Transverse colon (tissue), 4 donors: Measurements from ENCODE around the gene ALDH4A1. TPM values are rescaled to one million over a fixed set of nuclear protein-coding genes. Genes with fewer than 3 reads are reported as not detected.

Source experiments
- DNase-seq: peaks from one replicate; pipeline ENCODE4 v3.0.0-alpha.2; 2019
- H3K27ac ChIP-seq, 4 donors: fragments of 200-600 bp; sonication (generic); 2 replicates each; pipeline ENCODE4 v1.5.1; 2016 to 2018; ENCODE audit warnings: inconsistent platforms in 4 of 4
- H3K27me3 ChIP-seq: fragments of 200-600 bp; sonication (generic); 2 replicates; pipeline ENCODE4 v1.5.1; 2017; ENCODE audit warnings: inconsistent platforms
- H3K36me3 ChIP-seq, 4 donors: fragments of 200-600 bp; sonication (generic); 2 replicates each; pipeline ENCODE4 v1.5.1; 2017 to 2019; ENCODE audit warnings: inconsistent platforms in 4 of 4
- H3K4me1 ChIP-seq, 4 donors: fragments of 200-600 bp; sonication (generic); 2 replicates each; pipeline ENCODE4 v1.5.1; 2017 to 2020; ENCODE audit warnings: inconsistent platforms in 4 of 4
- H3K4me3 ChIP-seq, 4 donors: fragments of 200-600 bp; sonication (generic); 1 replicate in 1 of 4; 2 replicates in 3 of 4; pipeline versions ENCODE4 v1.5.1 to v1.6.1; 2017 to 2019; ENCODE audit warnings: inconsistent platforms in 4 of 4
- H3K9me3 ChIP-seq, 2 donors: fragments of 200-600 bp; sonication (generic); 2 replicates each; pipeline ENCODE4 v1.5.1; 2017 to 2019; ENCODE audit warnings: inconsistent platforms in 2 of 2
- EP300 ChIP-seq: sonication (generic); formaldehyde crosslinking; IDR thresholded peaks from one replicate; pipeline ENCODE4 v1.6.1; 2017; ENCODE audit warnings: antibody characterized with exemption, low read depth
- POLR2A ChIP-seq: fragments of 450-650 bp; IDR thresholded peaks from one replicate; pipeline ENCODE4 v1.6.1; 2016; ENCODE audit warnings: antibody characterized with exemption, mild to moderate bottlenecking, moderate library complexity
- POLR2AphosphoS5 ChIP-seq, 3 donors: sonication (generic); formaldehyde crosslinking; IDR thresholded peaks; one replicate each; pipeline ENCODE4 v1.6.1; 2016; ENCODE audit warnings: antibody characterized with exemption in 3 of 3
- WGBS, 2 donors: methylation state at CpG; one replicate each; pipeline ENCODE4 v1.1.5; 2018; ENCODE audit warnings: low coverage in 1 of 2; 5-methylcytosine and 5-hydroxymethylcytosine counted together
- in situ Hi-C, 4 donors: fragments of 200-750 bp; cut with MboI; loops; one replicate each; pipeline versions ENCODE4 v1.15.0 to v1.15.1; 2017; ENCODE audit warnings: low sequenced_read_pairs in 3 of 4, low pct_ligation_motif_present in 1 of 4, low pct_unique_long_range_greater_than_20kb in 1 of 4
- intact Hi-C: fragments of 100-400 bp; cut with DNase I; formaldehyde crosslinking; loops from one replicate; pipeline ENCODE4 v1.15.1; 2023; ENCODE audit warnings: low total_unique reads
- total RNA-seq, 4 donors: library from RNA; depleted of rRNA; stranded (reverse); fragments of >200 nt; gene quantifications; one replicate each; pipeline ENCODE4 v1.1.0, GENCODE V29; 2016
- TF ChIP-seq, protein P1 (sequence below), 5 experiments: fragments of 200-600 bp in 3 of 5; fragments of 450-650 bp in 2 of 5; sonication (generic) in 3 of 5; IDR thresholded peaks; 1 replicate in 2 of 5; 2 replicates in 3 of 5; pipeline ENCODE4 v1.5.1; 2016 to 2017; ENCODE audit warnings: antibody characterized with exemption in 5 of 5, inconsistent platforms in 3 of 5, mild to moderate bottlenecking in 2 of 5, moderate library complexity in 1 of 5

The ALDH4A1 gene
- total RNA-seq, 4 donors from 2014 or later: 3.8 to 6.0 (median 4.8) TPM

DNA sequence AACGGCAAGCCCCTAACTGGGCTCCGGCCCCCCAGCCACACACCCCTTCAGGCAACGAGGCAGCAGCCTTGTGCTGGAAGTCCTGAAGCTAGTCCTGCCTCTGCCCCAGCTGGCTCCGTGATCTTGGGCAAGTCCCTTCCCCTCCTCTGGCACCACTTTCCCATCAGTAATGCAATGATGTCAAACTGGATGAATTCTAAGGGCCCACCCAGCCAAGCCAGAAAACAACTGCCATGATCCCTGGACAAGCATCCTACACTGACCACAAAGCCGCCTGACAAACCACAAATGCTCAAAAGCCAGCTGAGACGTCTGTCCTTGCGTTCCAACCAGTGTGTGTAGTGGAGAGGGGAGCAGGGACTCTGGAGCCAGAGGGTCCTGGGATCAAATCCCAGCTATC lies 27.3 kb upstream of the ALDH4A1 start:
- no peak for TF ChIP-seq EP300
- TF ChIP-seq POLR2AphosphoS5 (IDR thresholded peaks at IDR 0.05): no peak
- no peak for TF ChIP-seq POLR2A
- TF ChIP-seq, protein P1, sequence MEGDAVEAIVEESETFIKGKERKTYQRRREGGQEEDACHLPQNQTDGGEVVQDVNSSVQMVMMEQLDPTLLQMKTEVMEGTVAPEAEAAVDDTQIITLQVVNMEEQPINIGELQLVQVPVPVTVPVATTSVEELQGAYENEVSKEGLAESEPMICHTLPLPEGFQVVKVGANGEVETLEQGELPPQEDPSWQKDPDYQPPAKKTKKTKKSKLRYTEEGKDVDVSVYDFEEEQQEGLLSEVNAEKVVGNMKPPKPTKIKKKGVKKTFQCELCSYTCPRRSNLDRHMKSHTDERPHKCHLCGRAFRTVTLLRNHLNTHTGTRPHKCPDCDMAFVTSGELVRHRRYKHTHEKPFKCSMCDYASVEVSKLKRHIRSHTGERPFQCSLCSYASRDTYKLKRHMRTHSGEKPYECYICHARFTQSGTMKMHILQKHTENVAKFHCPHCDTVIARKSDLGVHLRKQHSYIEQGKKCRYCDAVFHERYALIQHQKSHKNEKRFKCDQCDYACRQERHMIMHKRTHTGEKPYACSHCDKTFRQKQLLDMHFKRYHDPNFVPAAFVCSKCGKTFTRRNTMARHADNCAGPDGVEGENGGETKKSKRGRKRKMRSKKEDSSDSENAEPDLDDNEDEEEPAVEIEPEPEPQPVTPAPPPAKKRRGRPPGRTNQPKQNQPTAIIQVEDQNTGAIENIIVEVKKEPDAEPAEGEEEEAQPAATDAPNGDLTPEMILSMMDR (IDR thresholded peaks at IDR 0.05): no peak
- Histone ChIP-seq H3K4me3 (no peak overlapping the region), H3K9me3 (no peaks in the 10 kb centered on the region), H3K27ac (no peak overlapping the region), H3K27me3 (no peaks in the 10 kb centered on the region), H3K36me3 (no peaks in the 10 kb centered on the region), H3K4me1 (peaks cover 15 to 37% (median 19%) of the 10 kb centered on the region in 4 donors)
- in situ Hi-C loops (no loop called here), intact Hi-C loops (no loop called here)
- WGBS, 2 donors: 92% methylated on average over 7 of the region's 7 CpGs; no CpG with 5 or more reads in 1 of the 2 donors
- no peak for DNase-seq

DNA sequence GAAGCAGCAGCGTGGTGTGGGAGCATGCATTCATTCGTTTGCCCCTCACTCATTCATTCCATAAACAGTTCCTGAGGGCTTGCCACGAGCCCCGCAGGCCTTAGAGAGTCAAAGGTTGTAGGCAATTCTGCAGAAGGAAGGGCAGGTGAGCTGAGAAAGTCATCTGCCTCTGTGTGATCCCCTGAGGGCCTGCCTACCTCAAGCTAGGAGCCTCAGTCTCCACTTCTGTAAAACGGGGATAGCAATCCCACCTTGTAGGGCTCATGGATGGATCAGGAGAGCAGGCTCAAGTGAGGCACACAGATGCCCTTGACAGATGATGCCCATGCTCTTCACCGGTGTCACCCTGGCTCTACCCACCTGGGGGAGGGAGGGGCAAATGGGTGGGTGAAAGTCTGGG lies 26.6 kb upstream of the ALDH4A1 start:
- H3K4me1 ChIP-seq: peaks cover 20 to 44% (median 25%) of the 10 kb centered on the region in 4 donors
- intact Hi-C loops (no loop called here), in situ Hi-C loops (no loop called here)
- H3K36me3 ChIP-seq: no peaks in the 10 kb centered on the region
- no peak for DNase-seq
- H3K9me3 ChIP-seq: no peaks in the 10 kb centered on the region
- no peak overlapping the region for H3K27ac ChIP-seq
- no peaks in the 10 kb centered on the region for H3K27me3 ChIP-seq
- 92% methylated on average over 4 of the region's 6 CpGs; no CpG with 5 or more reads in 1 of the 2 donors for WGBS, 2 donors
- no peak overlapping the region for H3K4me3 ChIP-seq
- TF ChIP-seq POLR2AphosphoS5 (IDR thresholded peaks at IDR 0.05): no peak
- no peak for TF ChIP-seq POLR2A
- TF ChIP-seq, protein P1 (IDR thresholded peaks at IDR 0.05): no peak
- no peak for TF ChIP-seq EP300

DNA sequence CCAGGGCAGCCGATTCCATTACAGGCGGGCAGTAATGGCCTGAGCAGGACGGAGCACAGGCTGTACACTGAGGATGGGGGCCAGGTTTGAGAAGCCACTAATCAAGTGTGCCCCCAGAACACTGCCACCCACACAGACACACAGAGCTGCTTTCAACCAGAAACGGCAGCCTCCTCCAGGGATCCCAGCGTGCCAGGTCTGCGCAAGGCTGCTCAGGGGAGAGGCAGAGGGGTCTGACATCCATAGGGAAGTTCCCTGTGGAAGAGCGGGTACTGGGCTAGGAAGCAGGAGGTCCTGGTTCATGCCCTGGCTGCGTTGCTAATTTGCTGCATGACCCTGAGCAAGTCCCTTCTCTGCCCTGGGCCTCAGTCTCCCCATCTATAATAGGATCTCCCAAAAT lies 26.1 kb upstream of the ALDH4A1 start:
- WGBS, 2 donors: 80 to 81% methylated on average over 1 to 8 of the region's 8 CpGs
- no peak for TF ChIP-seq POLR2A
- TF ChIP-seq EP300: no peak
- TF ChIP-seq POLR2AphosphoS5 (IDR thresholded peaks at IDR 0.05): no peak
- TF ChIP-seq, protein P1 (IDR thresholded peaks at IDR 0.05): no peak
- intact Hi-C loops (no loop called here), in situ Hi-C loops (no loop called here)
- DNase-seq: no peak
- Histone ChIP-seq H3K4me1 (peaks cover 25 to 50% (median 31%) of the 10 kb centered on the region in 4 donors), H3K27ac (peak overlapping the region in 1 of 4 donors; percentile 78), H3K9me3 (no peaks in the 10 kb centered on the region), H3K4me3 (no peak overlapping the region), H3K27me3 (no peaks in the 10 kb centered on the region), H3K36me3 (no peaks in the 10 kb centered on the region)

DNA sequence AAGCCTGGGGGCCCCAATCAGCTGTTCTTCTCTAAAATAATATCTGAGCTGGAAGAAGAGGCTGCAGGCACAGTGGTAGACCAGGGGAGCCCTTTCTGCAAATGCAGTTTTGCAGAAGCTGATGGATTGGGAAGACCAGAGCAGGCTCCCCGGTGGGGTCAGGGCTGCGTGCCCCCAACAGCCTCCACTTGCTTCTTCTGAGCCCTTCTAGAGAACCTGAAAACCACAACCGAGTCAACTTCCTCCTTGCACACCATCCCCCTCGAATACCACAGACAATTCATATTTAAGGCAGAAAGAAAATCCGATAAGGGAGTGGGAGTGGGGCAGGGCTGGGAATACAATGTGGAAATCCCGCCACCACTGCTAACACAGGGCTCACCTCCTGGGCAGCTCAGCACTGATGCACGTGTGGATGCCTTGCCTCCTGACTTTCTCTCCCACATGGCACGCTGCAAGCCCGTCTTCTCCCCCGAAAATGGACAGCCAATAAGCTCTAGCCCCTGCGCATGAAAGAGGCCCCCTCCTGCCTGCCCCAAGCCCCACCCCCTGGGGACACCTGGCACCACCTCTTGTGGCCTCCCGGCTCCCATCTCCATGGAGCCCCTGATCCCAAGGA lies 25.4 kb upstream of the ALDH4A1 start:
- DNase-seq: no peak
- peak overlapping the region in 1 of 4 donors; percentile 2 for H3K4me3 ChIP-seq
- peak overlapping the region; percentile 65 to 78 (median 68) for H3K27ac ChIP-seq
- H3K9me3 ChIP-seq: no peaks in the 10 kb centered on the region
- no peaks in the 10 kb centered on the region for H3K27me3 ChIP-seq
- 62% methylated on average over 12 of the region's 12 CpGs; no CpG with 5 or more reads in 1 of the 2 donors for WGBS, 2 donors
- H3K36me3 ChIP-seq: no peaks in the 10 kb centered on the region
- intact Hi-C loops (no loop called here), in situ Hi-C loops (no loop called here)
- TF ChIP-seq EP300 (no peak), POLR2A (no peak), POLR2AphosphoS5 (IDR thresholded peaks at IDR 0.05) (no peak)
- TF ChIP-seq, protein P1 (IDR thresholded peaks at IDR 0.05): no peak
- H3K4me1 ChIP-seq: peaks cover 32 to 53% (median 37%) of the 10 kb centered on the region in 4 donors
